Astrocyte of the hippocampus (primary cell): ENCODE data around the gene ACTL8.
A peak's percentile ranks its signal among the peaks of the same experiment; 100 is the strongest.

Experiments
- DNase-seq: peaks from one replicate; pipeline ENCODE4 v3.0.0; 2011; ENCODE audit warnings: low read depth, low spot score

ACTL8 gene

DNA sequence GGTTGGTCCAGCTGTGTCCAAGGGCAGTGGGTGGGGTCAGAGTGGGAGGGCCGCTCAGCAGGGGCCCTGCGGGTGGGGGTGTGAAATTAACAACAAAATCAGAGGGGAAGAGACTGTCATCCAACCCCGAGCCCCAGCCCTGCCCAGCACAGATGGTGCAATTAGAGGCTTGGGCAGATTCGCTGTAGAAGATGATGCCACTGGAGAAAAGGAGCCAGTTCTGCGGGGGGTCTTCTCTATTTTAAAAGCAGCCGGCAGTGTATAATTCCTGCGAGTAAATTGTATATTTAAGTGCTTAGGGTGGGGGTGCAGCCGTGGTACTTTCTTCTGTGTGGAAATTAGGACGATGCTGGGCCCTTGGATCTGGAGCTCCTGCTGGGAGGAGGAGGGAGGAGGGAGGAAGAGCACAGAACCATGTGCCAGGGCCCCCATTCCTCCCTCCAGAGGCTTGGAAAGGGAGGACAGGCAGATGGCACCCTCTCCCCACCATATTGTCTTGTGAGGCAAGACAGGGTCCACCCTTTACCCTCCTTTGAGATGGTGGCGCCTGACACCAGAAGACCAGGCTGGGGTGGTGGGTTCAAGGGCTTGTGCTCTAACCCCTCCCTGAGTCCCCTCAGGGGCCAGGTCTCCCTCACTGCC is 89.2 kb downstream of the ACTL8 start:
- DNase-seq: no peak

DNA sequence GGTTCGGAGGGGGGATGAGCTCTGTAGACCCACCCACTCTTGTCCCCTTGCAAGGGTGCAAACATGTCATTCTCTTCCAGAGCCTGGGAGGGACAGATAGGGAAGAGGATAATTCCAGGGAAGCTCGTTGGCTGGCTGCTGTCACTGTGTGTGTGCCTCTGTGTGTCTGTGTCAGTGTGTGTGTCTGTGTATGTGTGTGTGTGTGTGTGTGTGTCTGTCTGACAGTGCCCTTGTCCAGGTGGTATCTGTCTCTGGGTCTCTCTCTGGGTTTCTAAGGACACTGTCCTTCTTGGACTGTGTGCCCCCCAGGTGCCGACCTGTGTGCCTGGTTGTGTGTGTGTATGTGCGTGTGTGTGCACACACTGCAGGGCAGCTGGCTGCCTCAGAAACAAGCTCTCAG is 90.5 kb downstream of the ACTL8 start:
- DNase-seq: no peak

DNA sequence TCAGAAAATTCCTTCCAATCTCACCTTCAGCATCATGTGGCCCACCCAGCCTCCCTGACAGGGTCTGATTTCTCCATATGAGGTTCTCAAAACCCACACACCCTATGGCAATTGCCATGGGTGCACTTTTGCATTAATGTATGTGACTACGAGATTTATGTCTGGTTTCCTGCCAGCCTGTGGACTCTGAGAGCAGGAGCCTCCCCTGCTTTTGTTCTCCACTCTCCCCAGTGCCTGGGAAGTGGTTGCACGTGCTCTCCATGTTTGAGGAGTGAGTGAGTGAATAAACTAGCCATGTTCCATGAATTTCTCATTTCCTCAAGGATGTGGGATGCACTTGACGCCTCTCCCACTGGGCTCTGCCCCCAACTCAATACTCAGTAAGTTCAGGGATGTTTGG is 91.2 kb downstream of the ACTL8 start:
- no peak for DNase-seq

DNA sequence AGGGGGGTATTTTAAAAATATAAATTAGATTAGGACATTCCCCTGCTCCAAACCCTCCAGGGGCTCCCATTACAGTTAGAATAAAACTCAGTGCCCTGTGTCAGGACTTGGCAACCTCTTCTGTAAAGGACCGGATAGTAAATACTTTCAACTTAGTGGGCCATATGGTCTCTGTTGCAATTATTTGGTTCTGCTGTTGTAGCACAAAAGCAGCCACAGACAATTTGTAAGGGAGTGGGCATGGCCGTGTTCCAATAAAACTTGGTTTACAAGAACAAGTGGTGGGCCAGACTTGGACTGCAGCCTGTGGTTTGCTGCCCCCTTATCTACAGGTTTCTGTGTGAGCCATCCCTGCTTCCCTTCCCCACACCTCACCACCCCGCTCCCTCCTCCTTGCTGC is 92.0 kb downstream of the ACTL8 start:
- DNase-seq: no peak

DNA sequence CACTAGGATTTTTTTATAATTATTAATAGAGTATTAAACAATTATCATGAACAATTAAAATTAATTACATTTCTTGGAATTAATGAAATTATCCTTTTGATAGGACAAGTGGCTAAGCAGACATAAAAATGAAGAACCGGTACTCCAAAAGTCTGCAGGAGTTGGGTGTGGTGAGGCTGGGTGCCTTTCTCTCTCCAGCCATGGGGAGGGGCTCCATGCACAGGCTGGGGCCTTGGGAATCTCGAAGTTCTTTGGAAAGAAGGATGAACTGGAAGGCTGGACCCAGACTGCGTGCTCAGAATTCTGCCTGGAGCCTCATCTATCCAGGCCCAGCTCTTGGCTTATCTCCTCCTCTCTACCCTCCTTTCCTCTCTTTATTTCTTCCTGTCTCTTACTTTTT is 94.1 kb downstream of the ACTL8 start:
- DNase-seq: no peak

DNA sequence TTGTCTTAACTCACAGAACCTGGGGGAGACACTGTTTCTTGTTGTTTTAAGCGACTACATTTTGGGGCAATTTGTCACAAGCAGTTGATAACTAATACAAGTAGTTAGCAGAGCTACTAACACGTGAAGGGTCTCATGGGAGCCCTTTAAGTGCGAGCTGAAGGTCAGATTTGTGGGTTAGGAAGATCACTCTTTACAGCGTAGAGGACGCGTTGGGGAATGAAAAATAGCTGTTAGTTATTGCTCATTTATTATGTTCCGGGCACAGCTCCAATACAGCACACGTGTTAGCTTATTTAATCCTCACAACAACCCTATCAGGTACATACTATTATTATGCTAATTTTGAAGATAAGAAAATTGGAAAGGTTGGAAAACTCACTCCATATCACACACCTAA is 95.9 kb downstream of the ACTL8 start:
- no peak for DNase-seq

DNA sequence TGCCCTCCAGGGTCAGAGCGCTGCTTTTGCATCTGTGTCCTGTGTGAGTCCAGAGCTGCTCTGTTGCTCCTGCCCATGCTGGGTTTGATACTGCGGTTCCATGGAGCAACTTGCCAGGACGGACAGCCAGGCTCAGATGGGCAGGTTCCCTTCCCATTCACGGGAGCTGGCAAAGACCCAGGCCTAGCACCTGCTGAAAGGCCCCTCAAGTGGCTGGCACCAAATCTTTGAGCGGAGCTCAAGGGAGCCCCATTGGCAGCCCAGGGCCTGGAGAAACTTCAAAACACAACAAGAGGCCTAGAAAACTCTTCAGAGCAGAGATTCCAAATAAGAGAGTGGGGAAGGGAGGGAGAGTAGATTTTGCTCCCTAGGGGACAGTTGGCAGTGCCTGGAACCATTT is 97.2 kb downstream of the ACTL8 start:
- no peak for DNase-seq

DNA sequence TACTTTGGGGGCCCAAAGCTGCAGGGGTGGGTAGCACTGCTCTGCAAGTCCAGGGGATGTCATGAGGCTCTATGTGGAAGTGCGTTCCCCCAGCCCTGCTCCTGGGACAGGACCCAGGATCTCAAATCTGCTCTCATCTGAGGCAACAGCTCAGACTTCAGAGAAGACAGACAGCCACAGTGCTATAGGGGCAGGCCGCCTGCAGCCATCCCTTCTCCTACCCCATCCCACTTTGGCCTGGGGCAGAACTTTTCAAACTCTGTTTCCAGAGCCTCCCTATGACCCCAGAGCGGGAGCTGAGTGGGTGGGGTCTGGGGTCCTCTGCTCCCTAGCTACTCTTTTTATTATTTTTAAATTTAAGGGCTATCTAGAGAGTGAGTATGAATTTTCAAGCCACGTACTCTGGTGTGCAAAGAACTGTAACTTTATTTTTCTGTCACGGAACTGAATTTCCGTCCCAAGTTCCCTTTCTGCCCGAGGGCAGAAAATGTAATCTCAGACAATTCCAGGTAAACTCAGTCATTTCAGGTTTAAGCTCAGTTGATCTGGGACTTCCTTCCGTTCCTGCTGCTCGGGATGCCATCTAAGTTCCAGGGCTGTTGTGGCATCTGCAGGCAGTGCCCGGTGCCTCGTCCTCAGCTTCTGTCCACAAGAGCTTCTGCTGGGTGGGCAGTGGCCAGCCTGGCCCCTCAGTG is 98.3 kb downstream of the ACTL8 start:
- no peak for DNase-seq

DNA sequence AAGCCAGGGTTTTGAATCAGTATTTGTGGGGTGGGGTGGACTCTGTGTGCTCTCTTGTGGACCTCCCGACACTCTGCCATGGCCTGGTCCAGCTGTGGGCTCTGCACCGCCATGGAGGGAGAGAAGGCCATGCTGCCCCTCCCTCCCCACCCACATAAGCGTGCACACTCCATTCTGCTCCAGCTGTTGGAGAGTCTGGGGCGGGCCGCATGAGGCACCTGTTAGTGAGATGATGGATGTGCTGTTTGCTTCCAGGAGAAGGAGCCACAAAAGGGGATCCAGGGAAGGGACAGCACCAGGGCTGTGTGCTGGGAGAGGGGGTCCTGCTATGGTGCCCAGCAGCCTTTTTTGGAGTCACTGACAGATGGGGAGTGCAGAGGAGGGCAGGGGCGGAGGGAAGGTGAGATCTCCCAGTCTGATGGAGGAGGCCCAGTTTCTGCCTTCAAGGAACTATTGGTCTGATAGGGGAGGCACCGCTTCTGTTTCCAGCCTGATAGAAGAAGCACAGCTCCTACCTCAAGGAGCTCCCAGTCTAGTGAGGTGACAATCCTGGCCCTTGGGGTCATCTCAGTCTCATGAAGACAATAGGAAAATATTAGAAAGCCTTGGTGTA is 101.5 kb downstream of the ACTL8 start:
- DNase-seq: no peak

DNA sequence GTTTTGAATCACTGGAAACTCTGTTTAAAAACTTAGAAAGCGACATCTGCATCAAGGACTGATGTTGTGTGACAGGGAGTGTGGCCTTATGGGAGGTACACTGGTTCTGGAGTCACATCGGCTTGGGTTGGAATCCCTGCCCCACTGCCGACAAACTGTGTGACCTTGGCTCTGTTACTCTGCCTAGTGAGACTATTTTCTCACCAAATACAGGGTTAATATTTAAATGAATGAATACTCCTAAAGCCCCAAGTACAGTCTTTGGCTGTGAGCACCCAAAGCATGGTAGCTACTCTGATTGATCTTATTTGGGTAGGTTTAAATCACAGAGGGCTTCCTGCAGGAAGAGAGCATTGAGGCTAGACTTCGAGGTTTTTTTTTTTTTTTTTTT is 102.0 kb downstream of the ACTL8 start:
- no peak for DNase-seq

DNA sequence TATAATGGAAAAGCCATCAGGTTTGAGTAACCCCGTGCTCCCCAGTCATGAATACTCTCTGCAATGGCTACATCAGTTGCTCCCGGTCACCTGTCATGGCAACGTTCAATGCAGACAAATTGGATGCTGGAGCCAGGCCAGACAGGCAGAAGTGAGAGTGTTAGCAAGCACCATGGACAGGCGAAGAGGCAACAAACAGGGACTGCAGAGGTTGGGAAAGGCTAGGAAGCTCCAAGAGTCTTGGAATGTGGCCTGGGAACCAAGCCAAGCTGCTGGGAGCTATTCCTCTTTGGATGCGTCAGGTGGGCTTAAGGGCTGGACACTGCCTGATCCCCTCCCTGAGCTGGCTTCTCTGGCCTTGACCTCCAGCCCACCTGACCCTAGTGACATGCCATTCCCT is 102.9 kb downstream of the ACTL8 start:
- DNase-seq: peak; percentile 41

DNA sequence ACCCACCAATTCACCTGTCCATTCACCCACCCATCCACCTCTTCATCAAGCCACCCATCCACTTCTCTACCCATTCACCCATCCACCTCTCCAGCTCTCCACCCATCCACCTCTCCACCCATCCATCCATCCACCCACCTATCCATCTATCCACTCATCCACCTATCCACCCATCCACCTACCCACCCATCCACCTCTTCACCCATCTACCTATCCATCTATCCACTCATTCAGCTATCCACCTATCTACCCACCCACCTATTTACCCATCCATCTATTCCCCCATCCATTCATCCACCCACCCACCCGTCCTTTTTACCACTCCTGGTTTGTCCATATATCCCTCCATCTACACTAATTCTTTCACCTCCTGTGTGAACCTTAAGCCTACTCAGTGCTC is 105.7 kb downstream of the ACTL8 start:
- DNase-seq: no peak

DNA sequence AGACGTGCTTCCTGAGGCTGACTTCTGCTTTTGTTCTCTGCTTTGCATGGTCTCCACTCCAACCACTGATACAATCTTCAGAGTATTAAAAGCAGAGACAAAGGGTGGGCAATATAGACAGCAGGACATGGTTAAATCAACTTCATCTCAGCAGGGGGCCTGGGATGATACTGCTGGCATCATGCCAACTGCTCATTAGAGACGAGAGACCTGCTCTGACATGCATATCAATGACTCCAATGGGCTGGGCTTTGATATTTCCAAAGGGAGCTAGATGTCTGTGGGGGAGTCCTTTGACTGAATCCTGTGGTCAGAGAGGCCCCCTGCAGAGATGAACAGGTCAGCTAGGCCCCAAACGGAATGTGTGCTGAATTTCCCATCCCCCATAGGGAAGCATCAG is 106.6 kb downstream of the ACTL8 start:
- DNase-seq: peak; percentile 50

DNA sequence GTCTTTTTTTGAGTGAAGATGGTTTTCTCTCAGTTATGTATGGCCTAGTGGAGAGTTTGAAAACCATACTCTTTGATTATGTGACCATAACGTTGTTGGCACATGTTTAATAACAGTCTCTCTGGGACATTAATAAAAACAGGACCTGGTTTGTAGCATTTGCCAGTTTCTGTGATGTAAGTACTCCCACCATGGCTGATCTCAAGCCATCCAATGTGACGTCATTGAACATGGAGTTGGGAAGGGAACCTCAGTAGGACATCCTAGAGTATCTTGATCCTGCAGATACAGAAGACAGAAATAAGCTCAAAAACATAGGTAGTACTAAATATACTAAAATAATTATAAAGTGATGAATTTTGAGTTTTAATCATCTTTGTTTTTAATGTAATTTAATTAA is 107.0 kb downstream of the ACTL8 start:
- DNase-seq: no peak

DNA sequence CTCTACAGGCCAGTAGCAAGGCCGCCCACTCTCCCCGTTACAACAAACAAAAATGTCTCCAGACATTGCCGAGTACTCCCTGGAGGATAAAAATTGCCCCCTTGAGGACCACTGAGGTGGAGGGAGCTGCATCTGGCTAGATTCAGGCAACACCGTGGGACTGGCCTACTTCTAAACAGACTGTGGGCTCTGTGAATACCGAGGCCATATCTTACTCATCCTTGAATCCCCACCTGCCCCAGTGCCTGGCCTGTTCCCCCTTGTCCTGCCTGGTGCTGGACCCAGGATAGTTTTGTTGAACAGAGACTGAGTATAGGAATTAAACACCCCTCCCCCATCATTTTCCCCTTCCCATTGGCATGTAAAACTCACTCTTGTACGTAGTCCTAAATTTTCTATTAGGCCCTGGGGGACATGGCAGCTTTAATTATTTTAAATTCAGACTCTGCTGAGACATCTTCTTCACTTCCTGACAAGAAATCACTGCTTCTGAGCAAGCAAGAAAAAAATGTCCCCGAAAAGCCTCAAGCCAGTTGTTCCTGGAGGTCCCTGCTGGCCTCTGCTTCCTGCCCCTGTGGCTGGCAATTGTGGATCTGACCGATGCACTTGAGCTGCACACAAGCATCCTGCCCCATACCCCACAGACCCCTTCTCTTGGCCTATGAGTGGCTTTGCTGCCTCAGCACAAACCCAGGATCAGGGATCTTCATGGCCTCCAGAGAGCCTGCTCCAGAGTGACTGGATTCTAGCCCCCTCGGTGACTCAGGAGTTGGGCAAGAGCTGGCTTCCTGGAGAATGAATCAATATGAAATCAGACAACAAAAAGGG is 111.0 kb downstream of the ACTL8 start:
- peak; percentile 76 for DNase-seq

DNA sequence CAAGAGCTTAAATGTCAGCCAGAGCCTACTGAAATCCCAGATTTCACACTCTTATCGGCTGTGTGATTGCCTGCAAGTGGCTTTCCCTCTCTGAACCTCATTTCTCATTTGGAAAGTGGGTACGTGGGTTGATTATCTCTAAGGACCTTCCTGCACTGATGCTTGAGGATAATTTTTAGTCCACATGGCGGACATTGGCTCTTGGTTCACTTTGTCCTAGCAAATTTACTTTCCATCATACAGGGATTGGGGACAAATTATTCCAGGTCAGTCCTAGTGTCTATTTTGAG is 111.6 kb downstream of the ACTL8 start:
- no peak for DNase-seq

DNA sequence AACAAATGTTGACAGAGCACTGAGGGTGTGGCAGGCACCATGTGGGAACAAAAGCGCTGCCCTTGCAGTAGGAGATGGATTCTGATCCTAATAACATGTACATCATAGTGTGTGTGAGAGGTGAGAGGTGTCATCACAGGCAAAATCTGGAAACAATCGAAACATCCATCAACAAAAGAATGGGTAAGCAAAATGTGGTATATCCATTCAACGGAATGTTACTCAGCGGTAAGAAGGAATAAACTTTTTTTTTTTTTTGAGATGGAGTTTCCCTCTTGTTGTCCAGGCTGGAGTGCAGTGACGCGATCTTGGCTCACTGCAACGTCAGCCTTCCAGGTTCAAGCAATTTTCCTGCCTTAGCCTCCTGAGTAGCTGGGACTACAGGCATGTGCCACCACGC is 112.3 kb downstream of the ACTL8 start:
- DNase-seq: no peak

DNA sequence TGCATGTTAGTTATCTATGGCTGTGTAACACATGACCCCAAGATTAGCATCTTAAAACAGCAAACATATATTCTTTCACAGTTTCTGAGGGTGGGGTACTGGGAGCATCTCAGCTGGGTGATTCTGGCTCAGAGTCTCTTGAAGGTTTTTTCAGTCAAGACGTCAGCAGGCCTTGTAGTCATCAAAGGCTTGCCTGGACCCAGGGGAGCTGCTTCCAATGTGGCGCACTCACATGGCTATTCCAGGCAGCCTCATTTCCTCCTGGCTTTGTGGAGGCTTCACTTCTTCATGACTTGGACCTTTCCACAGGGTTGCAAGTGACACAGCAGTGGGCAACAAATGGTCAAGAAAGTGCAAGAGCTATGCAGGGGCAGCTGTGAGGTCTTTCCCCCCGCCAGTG is 114.7 kb downstream of the ACTL8 start:
- DNase-seq: no peak

DNA sequence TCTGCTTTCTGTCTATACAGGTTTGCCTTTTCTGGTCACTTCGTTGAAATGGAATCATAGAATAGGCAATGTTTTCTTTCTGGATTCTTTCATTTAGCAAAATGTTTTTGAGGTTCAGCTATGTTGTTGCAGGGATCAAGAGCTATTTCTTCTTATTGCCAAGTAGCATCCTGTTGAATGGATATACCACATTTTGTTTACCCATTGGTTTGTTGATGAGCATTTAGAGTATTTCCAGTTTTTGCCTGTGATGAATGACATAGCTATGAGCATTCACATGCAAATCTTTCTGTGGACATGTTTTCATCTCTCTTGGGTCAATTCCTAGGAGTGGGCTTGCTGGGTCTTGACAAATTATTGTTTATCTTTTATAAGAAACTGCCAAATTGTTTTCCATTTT is 115.5 kb downstream of the ACTL8 start:
- no peak for DNase-seq

DNA sequence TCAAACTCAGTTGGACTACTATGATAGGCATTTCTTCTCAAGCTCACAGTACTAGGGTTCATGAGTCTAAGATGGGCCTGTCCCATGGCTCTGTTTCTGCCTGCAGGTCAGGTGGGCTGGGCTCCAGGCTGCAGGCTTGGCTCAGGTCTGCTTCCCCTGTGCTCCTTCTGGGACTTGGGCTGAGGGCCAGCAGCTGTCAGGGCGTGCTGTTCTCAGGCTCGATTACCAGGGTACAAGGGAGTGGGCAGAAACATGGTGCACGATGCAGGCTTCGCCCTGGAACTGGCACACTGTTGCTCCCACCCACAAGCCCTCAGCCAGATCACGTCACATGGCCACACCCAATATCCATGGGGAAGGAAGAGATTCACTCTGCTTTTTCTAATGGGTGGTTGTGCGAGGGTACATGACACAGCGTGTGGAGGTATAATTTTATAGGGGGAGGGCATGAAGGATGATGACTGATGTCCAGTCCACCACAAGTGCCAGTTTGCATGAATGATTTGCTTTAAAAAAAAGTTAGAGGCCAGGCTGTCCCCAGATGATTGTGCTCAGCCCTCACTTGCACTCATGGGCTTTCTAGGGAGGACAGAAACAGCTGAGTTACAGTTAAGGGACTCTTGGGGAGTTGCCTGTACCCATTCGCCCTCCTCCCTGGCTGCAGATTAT is 118.0 kb downstream of the ACTL8 start:
- no peak for DNase-seq

DNA sequence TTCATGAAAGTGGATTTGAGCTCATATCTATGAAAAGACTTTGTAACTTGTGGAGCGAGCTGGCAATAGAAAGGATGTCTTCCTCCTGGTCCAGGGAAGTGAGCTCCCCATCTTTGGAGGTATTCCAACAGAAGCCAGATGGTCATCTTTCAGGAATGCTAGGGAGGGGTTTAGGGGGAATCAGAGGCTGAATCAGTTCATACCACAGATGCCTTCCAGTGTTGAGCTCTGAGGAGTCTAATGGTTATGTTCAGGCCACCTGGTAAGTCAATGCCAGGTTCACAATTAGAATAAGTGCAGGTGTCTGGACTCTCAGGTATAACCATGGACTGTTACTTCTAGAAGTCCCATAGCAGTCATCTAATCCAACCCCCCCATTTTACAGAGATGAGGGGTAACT is 119.1 kb downstream of the ACTL8 start:
- DNase-seq: peak; percentile 88

DNA sequence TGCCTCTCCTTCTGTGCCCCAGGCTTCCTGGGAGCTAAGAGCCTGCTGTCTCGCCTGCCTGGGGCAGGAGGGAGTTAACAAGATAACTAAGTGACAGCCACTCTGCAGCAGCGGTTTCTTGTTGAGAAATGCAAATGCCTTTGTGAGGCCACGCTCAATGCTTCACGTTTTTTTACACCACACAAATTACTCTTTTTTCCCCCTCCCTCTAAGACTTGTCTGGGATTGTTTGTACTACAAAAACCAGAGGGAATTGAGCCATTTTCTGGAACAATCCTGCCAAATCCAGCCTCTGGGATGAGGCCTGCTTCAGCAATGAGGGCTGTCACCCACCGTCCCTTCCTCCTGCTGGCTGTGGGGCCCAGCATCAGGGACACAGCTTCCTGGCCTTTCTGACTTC is 119.6 kb downstream of the ACTL8 start:
- DNase-seq: peak; percentile 78
